Ascending aorta (tissue), 2 donors: ENCODE measurements around the gene PLEKHA1. TPM values are rescaled to one million over a fixed set of nuclear protein-coding genes. Genes with fewer than 3 reads are reported as not detected.

Source experiments
- DNase-seq, 2 donors: peaks; one replicate each; pipeline ENCODE4 v3.0.0-alpha.2; 2019; ENCODE audit warnings: low spot score in 2 of 2
- H3K27ac ChIP-seq, 2 donors: fragments of 200-600 bp; sonication (generic); one replicate each; pipeline ENCODE4 v1.5.1; 2016 to 2017; ENCODE audit warnings: mild to moderate bottlenecking in 1 of 2
- H3K27me3 ChIP-seq: fragments of 200-600 bp; sonication (generic); one replicate; pipeline ENCODE4 v1.5.1; 2017
- H3K36me3 ChIP-seq, 2 donors: fragments of 200-600 bp; sonication (generic); one replicate each; pipeline ENCODE4 v1.5.1; 2016
- H3K4me1 ChIP-seq, 2 donors: fragments of 200-600 bp; sonication (generic); one replicate each; pipeline ENCODE4 v1.5.1; 2016 to 2017; ENCODE audit warnings: mild to moderate bottlenecking in 1 of 2
- H3K4me3 ChIP-seq, 2 donors: fragments of 200-600 bp; sonication (generic); one replicate each; pipeline ENCODE4 v1.5.1; 2016 to 2017; ENCODE audit warnings: mild to moderate bottlenecking in 1 of 2
- H3K9me3 ChIP-seq, 2 donors: fragments of 200-600 bp; sonication (generic); one replicate each; pipeline ENCODE4 v1.5.1; 2016
- CTCF ChIP-seq, 3 experiments: fragments of 200-600 bp in 2 of 3; fragments of 450-650 bp in 1 of 3; sonication (generic) in 2 of 3; IDR thresholded peaks; one replicate each; pipeline ENCODE4 v1.5.1; 2016 to 2019; ENCODE audit warnings: antibody characterized with exemption in 3 of 3, mild to moderate bottlenecking in 1 of 3, moderate library complexity in 1 of 3
- intact Hi-C: fragments of 100-400 bp; cut with DNase I; formaldehyde crosslinking; loops from one replicate; pipeline ENCODE4 v1.15.1; 2023
- total RNA-seq: library from RNA; depleted of rRNA; stranded (reverse); fragments of >200 nt; gene quantifications from one replicate; pipeline ENCODE4 v1.1.0, GENCODE V29; 2016

Gene PLEKHA1
- total RNA-seq, 1 donor from 2014 or later, result 128 TPM

GRCh38 chr10:122422266-122422989 lies 47.9 kb downstream of the PLEKHA1 start:
- H3K4me1 ChIP-seq, result peaks cover 0 to 5% of the 10 kb centered on the region in 2 donors
- no peak overlapping the region for H3K4me3 ChIP-seq
- H3K36me3 ChIP-seq, result peaks cover 9 to 30% of the 10 kb centered on the region in 2 donors
- intact Hi-C loops, result no loop called here
- H3K27ac ChIP-seq, result no peak overlapping the region
- no peak for TF ChIP-seq CTCF (IDR thresholded peaks at IDR 0.05)
- H3K9me3 ChIP-seq, result no peaks in the 10 kb centered on the region
- no peak for DNase-seq
- no peaks in the 10 kb centered on the region for H3K27me3 ChIP-seq

- Histone ChIP-seq H3K36me3 (peaks cover 13 to 24% of the 10 kb centered on the region in 2 donors), H3K9me3 (no peaks in the 10 kb centered on the region), H3K27ac (no peak overlapping the region), H3K4me1 (peaks cover 0 to 5% of the 10 kb centered on the region in 2 donors), H3K27me3 (no peaks in the 10 kb centered on the region), H3K4me3 (no peak overlapping the region)
- no peak for TF ChIP-seq CTCF (IDR thresholded peaks at IDR 0.05)
- DNase-seq, result no peak
- intact Hi-C loops, result no loop called here
Measured at GRCh38 chr10:122424059-122424458, 49.6 kb downstream of the PLEKHA1 start.

- no peak for DNase-seq
- Histone ChIP-seq H3K4me3 (no peak overlapping the region), H3K27ac (no peak overlapping the region), H3K27me3 (no peaks in the 10 kb centered on the region), H3K36me3 (peaks cover 23 to 24% of the 10 kb centered on the region in 2 donors), H3K4me1 (no peaks in the 10 kb centered on the region), H3K9me3 (no peaks in the 10 kb centered on the region)
- intact Hi-C loops, result no loop called here
- no peak for TF ChIP-seq CTCF (IDR thresholded peaks at IDR 0.05)
Measured at GRCh38 chr10:122426829-122427228, 52.3 kb downstream of the PLEKHA1 start.

GRCh38 chr10:122427280-122427679 lies 52.8 kb downstream of the PLEKHA1 start:
- Histone ChIP-seq H3K4me1 (no peaks in the 10 kb centered on the region), H3K9me3 (no peaks in the 10 kb centered on the region), H3K27me3 (no peaks in the 10 kb centered on the region), H3K36me3 (peaks cover 23 to 24% of the 10 kb centered on the region in 2 donors), H3K27ac (no peak overlapping the region), H3K4me3 (no peak overlapping the region)
- TF ChIP-seq CTCF (IDR thresholded peaks at IDR 0.05), result no peak
- intact Hi-C loops, result no loop called here
- DNase-seq, result no peak

GRCh38 chr10:122435212-122435827 lies 60.8 kb downstream of the PLEKHA1 start:
- intact Hi-C loops, result loop anchor here (1.0 to 10.0 kb wide), 4 partner anchors 93 to 269 kb away; no protein-coding TSS in a partner anchor

More at GRCh38 chr10:122435212-122435827, 60.8 kb downstream of the PLEKHA1 start:
- DNase-seq, result no peak
- TF ChIP-seq CTCF (IDR thresholded peaks at IDR 0.05), result peak; percentile 56 to 70 (median 68)
- Histone ChIP-seq H3K4me3 (no peak overlapping the region), H3K27ac (no peak overlapping the region), H3K36me3 (peaks cover 0 to 3% of the 10 kb centered on the region in 2 donors), H3K4me1 (no peaks in the 10 kb centered on the region), H3K9me3 (peaks cover 0 to 7% of the 10 kb centered on the region in 2 donors), H3K27me3 (no peaks in the 10 kb centered on the region)
